Renal cortical epithelial cell (primary cell): ENCODE measurements around the gene LRRC8B. TPM values are rescaled to one million over a fixed set of nuclear protein-coding genes. Genes with fewer than 3 reads are reported as not detected.
"Not testable (repeated sequence)": the region's sequence is repeated elsewhere in the genome, so short reads cannot be mapped to it uniquely, and the experiment has no call there.

Experiments
- DNase-seq: peaks from one replicate; pipeline ENCODE4 v3.0.0-alpha.2; 2011; ENCODE audit warnings: low read depth
- total RNA-seq: library from RNA; depleted of rRNA; stranded (reverse); fragments of >200 nt; gene quantifications from 2 replicates; pipeline ENCODE4 v1.2.3, GENCODE V29; 2014

Gene LRRC8B
- total RNA-seq, result 4.4 and 10.2 TPM in 2 replicates

GRCh38 chr1:89524369-89525168 lies at the start of gene LRRC8B:
LRRC8B (plus strand) TSS chr1:89524829; CDS start chr1:89582651, 57,822 bp downstream.
- peak; percentile 49 for DNase-seq

DNA sequence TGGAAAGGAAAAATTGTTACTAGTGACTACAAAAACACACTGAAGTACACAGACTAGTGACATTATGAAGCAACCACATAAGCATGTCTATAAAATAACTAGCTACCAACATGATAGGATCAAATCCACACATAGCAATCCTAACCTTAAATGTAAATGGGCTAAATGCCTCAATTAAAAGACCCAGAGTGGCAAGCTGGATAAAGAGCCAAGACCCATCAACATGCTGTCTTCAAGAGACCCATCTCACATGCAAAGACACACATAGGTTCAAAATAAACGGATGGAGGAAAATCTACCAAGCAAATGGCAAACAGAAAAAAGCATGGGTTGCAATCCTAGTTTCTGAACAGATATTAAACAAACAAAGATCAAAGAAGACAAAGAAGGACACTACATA lies 49.4 kb upstream of the LRRC8B start:
- no peak for DNase-seq

- no peak for DNase-seq
Measured at GRCh38 chr1:89476072-89476471, 48.6 kb upstream of the LRRC8B start.

- peak; percentile 82 for DNase-seq
Measured at GRCh38 chr1:89483010-89483756, 41.4 kb upstream of the LRRC8B start.

DNA sequence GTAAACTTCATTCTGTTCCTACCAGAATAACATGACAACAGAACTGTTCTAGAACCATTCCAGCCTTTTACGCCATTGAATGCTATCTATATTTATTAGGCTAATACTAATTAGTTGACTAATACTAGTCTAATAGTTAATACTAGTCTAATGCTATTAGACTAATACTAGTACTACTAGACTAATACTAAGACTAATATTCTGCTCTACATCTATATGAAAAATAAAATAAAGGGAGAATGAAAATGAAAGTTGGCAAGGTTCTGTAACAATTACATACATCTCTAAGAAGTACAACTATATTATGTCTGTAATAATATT lies 40.9 kb upstream of the LRRC8B start:
- DNase-seq, result no peak

DNA sequence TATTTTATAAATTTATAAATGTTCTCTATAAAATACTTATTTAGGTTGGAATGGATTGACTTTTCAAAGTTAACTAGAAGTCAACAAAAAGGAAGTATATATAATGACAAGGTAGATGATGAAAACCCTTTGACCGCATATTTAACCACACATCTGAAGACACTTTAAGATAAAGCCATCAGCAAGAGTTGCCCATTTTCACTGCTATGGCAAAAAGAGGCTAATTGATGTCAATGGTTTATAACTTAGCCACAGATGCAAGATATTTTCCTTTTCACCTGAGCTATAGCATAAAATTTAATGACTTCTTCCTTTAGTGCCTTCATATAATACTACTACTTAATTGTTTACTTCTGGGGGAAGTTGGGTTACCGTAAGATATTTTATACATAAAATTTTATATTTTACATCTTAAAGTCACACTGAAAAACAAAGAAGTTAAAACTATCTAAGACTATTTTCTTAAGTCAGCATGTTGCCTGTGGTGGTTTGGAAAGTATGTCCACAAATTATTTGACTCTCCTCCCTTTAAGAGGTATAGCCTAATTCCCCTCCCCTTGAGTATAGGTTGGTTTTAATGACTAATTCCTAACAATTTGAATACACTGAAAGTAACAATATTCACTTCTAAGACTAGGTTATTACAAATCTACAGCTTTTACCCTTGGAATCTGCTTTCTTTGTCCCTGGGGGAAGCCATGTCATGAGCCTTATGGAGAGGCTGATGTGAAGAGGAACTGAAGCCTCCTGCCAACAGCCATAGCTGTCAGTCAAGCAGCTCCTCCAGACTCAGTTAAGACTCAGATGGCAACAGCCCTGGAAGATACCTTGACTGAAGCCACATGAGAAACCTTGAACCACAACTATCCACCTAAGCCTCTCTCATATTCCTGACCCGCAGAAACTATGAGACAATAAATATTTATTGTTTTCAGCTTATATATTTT lies 40.3 kb upstream of the LRRC8B start:
- DNase-seq, result no peak

GRCh38 chr1:89487972-89488371 lies 36.7 kb upstream of the LRRC8B start:
- DNase-seq, result no peak

DNA sequence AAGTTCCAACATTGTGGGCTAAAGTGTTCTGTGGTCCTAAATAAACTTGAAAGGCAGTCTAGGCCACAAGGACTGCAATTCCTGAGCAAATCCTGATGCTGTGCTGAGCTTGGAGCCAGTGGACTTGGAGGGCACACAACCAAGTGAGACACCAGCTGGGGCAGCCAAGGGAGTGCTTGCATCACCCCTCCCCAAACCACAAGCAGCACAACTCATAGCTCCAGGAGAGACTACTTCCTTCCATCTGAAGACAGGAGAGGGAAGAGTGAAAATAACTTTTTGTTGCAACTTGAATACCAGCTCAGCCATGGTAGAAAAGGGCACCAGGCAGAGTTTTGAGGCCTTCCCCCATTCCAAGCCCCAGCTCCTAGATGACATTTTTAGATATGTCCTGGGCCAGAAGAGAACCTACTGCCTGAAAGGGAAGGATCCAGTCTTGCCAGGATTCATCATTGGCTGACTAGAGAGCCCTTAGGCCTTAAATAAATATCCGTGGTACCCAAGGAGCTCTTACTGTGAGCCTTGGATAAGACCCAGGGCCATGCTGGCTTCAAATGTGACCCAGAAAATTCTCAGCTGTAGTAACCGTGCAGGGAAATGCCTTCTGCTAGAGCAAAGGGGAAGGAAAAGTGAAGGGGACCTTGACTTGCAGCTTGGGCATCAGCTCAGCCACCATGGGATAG lies 35.4 kb upstream of the LRRC8B start:
- DNase-seq, result peak; percentile 55

- DNase-seq, result no peak
Measured at GRCh38 chr1:89490389-89490788, 34.2 kb upstream of the LRRC8B start.

DNA sequence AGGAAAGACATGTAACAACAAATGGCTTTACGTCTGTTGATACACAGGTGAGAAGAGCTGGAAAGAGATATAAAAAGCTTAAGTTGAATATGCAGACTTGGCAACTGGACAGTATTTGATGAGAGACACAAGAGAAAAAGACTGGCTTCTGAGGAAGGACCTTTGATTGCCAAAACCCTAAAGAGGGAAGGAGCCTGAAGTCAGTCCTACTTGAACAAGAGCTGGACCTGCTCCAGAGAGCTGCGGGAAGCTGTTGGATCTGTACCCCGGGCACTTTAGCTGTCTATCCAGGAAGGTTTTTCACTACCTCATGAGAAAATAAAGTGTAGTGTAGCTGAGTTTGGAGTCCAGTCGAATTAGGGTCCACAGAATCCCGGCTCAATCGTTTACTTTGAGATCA lies 25.3 kb upstream of the LRRC8B start:
- no peak for DNase-seq

DNA sequence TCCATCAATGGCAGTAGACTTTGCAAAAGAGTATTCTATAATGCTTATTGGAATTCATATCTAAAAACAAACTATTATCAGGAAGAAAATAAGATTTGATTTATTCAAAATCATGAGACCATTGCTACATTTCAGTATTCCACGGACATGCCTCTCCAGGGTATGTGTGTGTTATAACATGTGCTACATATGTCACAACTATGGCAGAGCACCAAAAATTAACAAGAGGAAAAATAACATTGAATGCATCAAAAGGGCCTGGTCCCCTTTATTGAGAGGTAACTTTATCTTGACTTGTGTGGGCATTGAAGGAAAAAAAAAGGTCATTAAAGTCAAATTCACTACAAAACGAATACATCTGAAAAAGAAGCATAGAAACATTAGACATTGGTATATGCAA lies 22.6 kb upstream of the LRRC8B start:
- no peak for DNase-seq

DNA sequence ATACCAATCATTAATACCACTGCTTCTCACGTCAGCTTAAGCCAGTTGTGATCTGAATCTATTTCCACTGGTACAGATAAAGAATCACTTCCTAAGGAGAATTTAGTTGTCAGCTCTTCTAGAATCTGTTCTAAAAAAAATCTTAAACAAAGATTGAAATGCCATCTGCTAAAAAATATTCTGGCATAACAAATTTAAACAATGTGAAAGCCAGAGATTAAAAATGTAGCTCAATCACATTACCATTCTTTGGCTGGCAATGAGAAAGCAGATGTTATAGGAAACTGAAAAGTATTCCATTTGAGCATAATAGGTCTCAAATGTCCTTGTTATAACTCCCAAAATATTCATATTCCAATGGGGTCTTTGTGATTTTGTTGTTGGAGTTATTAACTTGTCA lies 21.7 kb upstream of the LRRC8B start:
- no peak for DNase-seq

DNA sequence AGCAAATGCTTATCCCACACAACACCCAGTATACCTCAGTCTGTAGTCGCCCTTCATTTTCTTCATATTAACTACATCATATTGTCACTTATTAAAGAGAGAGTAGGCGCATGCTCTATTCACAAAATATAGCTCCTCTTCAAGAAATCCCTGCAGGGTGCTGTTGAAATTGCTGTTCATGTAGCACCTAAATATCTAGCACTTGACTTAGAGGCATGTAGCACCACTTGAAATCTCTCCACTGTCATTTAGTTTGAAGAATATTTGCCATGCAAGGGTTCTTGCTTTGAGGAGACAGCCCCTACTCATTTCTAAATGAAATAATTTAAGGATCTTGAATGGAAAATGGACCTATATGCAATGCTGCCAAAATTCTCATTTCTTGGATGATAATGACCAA lies 20.9 kb upstream of the LRRC8B start:
- DNase-seq, result no peak

- not testable (repeated sequence) for DNase-seq
Measured at GRCh38 chr1:89510061-89510460, 14.6 kb upstream of the LRRC8B start.

DNA sequence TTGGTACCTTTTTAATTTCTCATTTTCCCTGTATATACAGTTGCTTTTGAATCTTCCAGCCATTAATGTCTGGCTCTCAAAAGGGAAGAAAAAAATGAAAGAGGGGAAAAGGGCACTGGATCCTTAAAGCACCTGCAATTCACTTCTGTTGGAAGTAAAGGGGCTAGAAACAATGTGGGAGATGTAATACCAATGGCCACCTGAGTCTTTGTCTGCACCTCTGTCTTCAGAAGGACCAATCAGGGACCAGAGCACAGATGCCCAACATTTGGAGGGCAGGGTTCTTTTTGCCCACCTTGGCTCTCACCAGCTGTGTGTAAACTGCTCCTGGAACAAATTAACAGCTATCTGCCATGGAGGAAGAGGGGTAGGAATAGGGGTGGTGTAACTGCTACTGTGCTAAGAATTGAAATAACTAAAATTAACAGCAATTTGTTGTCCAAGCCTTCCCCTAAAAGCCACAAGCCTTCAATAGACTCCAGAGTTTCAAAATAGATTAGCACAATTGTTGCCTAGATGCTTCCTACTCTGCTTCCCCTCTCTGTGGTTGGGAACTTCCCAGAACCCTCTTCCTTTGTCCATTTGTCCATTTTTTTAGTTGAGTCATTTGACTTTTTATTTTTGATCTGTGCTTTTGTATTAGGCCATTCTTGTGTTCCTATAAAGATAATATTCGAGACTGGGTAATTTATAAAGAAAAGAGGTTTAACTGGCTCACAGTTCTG lies 11.5 kb upstream of the LRRC8B start:
- DNase-seq, result peak; percentile 43

GRCh38 chr1:89516055-89516454 lies 8.6 kb upstream of the LRRC8B start:
- DNase-seq, result peak; percentile 89

- DNase-seq, result no peak
Measured at GRCh38 chr1:89518221-89518631, 6.4 kb upstream of the LRRC8B start.

GRCh38 chr1:89519779-89520358 lies 4.8 kb upstream of the LRRC8B start:
- peak; percentile 42 for DNase-seq

GRCh38 chr1:89521977-89522376 lies 2.7 kb upstream of the LRRC8B start:
- DNase-seq, result not testable (repeated sequence)

GRCh38 chr1:89523572-89524368 lies 859 bp upstream of the LRRC8B start:
- peak; percentile 7 for DNase-seq
